HG03175 (cell line): Measurements from ENCODE around the gene RNF31.
A peak's percentile ranks its signal among the peaks of the same experiment; 100 is the strongest.

Source experiments
- ATAC-seq: cut with Tn5 transposase; IDR thresholded peaks from one replicate; pipeline ENCODE4 v1.9.1; 2021; ENCODE audit warnings: mild to moderate bottlenecking, moderate library complexity; ENCODE audit not compliant: unreplicated experiment

Gene RNF31

DNA sequence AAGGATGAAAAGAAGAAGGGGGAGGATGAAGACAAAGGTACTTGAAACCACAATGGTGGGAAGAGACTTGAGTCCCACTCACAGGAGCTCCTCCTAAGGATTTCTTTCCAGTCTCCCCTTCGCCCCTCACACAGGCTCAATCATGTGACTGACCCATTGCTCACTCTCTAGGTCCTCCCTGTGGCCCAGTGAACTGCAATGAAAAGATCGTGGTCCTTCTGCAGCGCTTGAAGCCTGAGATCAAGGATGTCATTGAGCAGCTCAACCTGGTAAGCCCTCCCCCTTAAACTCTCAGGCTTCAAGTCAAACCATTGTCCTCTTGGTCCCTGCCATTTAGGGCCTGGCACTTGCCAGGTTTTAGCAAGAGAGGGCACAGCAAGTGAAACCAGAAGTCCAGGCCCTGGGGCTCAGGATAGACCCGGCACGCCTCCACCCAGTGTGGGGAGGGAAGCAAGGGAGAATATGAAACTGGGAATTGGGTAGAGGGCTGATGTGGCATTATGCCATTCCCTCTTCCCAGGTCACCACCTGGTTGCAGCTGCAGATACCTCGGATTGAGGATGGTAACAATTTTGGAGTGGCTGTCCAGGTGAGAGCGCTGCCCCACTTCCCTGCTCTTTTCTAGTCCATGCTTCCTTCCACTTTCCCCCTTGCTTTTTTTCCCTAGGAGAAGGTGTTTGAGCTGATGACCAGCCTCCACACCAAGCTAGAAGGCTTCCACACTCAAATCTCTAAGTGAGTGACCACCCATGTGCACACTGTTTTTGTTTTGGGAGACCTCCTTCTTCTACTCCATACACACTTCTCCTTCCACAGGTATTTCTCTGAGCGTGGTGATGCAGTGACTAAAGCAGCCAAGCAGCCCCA lies 9.5 kb upstream of the RNF31 start:
- no peak for ATAC-seq

DNA sequence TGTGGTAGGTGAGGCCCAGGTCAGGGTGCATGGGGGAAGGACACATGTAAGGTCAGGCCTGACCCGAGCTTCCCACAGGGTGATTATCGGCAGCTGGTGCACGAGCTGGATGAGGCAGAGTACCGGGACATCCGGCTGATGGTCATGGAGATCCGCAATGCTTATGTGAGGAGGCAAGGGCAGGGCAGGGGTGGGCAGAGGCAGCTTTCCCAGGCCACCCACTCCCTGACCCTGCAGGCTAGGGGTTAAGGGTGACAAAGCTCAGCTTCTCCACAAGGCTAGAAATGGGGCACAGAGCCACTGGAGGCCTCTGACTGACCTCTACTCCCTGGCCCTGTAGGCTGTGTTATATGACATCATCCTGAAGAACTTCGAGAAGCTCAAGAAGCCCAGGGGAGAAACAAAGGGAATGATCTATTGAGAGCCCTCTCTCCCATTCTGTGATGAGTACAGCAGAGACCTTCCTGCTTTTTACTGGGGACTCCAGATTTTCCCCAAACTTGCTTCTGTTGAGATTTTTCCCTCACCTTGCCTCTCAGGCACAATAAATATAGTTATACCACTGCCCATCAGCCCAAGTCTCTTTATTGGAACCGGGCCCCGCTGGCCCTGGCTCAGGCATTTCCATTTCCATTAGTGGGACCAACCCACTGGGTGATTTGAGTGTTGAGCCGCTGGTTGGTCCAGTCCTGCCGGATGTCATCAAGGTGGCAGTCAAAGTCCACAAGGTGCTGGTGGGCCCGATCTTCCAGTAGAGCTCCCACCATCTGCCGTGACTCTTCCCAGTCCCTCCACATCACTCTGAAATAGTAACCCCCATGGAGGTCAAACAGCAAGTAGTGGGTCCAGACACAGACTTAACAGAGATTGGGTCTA lies 8.7 kb upstream of the RNF31 start:
- ATAC-seq: no peak

DNA sequence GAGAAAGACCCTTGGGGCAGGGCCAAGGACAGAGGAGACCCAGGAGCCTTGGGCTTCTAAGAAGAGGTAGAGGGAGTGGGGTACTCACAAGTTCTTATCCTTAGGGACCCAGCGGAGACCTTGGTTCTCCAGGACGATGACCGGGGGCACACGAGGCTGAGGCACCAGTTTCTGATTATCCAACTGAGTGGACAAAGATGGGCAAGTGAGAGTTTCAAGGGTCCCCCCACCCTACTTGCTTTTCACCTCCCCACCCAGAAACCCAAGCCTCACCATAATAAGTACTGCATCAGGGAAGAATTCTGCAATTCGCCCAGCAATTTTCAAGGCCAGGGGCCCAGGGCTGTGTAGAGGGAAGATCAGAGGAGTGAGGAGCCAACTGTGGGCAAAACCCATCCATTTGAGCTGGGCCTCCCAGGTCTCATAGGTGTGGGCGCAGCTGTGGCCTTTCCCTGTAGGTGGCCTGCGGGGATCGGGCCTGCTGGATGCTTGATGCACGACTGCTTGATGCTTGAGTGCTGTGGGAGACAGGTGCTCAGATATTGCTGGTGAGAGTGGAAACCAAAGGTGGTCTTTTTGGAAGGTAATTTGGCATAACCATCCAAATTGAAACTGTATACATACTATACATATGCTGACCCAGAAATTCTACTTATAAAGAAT lies 7.9 kb upstream of the RNF31 start:
- no peak for ATAC-seq

DNA sequence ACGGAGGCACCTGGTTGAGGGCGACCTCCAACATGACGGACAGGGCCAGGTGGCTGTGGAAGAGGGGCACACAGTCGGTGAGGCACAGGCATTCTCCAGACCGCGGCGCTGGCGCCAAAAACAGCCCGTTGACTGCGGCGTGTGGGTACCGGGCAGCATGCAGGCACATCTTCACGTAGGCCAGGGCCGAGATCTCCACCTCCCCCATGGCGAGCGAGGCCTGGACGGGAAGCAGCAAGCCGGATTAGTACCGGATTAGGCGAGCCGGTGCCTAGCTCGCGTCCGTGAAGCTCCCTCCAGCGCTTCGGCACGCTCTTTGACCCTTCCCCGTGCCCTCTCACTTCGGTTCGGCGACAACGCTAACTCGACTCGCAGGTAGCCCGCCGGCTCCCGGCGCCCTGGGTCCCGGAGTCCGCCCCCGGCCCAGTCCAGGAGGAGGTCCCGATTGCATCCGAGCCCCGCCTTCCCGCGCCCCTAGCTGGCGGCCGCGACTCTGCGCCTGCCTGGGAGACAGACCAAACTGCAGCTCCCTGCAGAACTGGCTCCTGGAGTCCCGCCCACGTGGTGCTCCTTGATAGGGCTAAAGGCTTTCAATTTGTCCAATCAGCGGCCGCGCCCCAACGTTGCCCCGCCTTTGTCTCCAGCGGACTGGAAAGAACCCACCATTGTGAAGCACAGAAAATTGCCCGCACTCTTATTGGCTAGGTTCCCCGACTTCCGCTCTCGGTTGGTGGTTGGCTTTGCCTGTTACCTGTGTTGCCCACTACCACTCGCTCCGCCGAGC lies 6.0 kb upstream of the RNF31 start, which contains the start of gene EMC9:
EMC9 (minus strand) TSS at position 495 of the 784 bp plus-strand sequence; CDS start at position 208, 287 bp downstream.
- peak; percentile 89 for ATAC-seq

DNA sequence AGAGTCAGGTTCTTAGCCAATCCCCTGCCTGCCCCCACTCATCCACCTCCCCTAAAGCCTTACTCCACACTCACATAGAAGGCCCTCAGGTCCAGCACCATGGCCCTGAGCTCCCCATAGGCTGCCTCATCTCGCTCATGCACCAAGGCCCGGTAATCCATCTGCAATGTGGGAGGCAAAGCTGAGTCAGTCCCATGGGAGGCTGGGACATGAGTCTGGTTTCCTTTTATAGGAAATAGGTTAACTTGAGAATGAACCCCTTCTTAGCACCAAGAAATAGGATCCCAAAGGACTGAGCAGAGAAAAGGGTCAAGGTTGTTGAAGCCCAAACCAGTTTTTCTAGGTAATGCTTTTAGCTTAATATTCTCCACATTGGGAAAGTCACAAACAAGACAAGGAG lies 3.8 kb upstream of the RNF31 start:
- ATAC-seq: no peak

DNA sequence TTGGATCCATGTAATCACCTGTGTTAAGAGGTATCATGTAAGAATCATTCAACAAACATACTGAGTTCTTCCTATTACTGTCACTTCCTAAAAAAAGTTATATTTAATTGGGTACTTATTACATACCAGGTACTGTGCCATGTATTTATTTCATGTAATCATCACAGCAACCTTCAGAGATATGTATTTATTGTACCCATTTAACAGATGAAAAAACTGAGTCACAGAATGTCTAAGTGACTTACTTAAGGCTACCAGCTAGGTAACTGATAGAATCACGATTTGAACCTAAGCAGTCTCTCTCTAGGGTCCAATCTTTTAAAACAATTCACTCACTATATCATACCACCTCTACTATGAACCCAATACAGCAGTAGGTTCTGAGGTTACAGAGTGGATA lies 2.8 kb upstream of the RNF31 start:
- no peak for ATAC-seq

DNA sequence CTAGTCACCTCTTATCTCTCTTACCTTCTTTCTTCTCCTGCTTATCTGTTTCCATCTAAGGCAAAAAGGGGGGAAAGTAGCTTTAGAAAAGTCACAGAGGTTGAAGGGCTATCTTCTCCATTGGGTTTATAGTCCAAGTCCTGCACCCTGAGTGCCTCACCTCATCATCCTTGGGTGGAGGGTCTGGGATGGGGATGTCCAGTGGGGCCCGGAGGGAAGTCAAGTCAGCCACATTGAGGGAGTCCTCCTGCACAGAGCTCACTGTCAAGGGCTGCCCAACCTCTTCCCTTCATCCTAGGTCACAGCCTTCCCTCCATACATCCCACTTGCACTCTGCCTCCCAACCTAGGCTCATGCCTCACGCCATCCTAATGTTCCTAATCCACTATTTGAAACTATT lies 2.1 kb upstream of the RNF31 start:
- no peak for ATAC-seq

DNA sequence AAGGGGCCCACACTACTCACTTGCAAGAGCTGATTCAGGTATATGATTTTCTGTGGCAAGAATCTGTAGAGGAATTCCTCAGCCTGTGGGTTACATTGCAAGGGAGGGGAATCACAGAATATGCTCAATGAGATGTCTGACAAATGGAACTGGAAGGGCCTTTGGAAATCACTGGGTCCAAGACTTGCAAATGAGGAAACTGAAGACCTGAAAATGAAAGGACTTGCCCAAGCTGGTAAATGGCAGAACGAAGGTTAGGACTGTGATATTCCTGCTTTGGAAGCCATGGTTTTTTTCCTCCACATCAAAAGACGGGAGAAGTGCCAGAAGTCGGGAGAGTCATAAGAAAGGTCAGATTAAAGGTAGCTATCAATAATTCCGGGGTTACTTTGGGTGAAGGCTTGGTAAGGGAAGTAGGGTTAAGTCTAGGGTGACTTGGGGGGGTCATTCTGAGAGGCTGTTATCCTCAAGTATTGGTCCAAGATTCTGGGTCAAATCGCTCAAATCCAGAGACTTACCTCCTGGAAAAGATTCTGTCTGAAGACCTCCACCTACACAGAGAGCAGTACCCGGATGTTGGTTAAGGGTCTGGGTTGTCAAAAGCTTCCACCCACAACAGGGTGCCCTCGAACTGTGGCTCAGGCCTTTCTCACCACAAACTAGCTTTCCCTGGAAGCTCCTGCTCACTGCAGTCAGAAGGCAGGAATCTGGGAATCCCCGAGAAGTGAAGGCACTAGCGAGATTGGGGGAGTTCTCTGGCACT lies 1.4 kb upstream of the RNF31 start:
- ATAC-seq: no peak

DNA sequence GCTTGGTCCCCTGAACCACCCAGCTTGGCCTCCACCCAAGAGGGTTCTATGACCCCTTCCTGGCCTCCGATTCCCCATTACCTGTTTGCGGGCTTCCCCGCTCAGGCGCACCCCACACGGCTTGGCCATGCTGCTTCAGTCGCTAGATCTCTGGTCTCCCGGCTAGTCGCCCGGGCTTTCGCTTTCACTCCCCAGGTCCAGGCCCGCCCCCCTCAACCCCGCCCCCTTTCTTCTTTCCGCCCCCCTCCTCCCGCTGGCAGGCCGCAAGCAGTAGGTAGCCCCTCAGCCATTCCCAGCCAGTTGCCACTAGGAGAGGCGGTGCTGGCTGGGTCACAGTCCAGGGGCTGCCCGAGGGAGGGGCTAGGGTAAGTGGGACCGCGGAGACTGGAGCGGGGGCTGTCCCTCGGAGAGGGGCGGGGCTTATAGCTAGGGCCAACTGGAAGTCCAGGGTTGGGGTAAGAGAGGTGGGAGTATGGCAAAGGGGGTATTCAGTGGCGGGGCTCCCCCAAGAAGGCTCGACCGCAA lies 783 bp upstream of the RNF31 start, which contains the start of gene PSME2:
PSME2 (minus strand) TSS at position 158 of the 525 bp plus-strand sequence; CDS start at position 129, 29 bp downstream.
- ATAC-seq: peak; percentile 61

DNA sequence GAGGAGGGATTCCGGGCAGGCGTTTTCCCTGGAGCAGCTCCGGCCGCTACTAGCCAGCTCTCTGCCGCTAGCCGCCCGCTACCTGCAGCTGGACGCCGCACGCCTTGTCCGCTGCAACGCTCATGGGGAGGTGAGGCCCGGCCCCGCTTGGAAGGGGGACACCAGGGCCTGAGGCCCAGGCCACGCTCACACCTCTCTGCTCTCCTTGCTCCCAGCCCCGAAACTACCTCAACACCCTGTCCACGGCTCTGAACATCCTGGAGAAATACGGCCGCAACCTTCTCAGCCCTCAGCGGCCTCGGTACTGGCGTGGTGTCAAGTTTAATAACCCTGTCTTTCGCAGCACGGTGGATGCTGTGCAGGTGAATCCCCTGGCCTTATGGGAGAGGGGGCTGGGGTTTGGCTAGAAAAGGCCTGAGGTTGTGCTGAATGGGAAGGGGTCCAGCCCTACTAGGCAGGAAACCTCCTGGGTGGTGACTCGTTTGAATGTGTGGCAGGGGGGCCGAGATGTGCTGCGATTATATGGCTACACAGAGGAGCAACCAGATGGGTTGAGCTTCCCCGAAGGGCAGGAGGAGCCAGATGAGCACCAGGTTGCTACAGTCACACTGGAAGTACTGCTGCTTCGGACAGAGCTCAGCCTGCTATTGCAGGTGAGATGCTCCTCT lies 597 bp downstream of the RNF31 start:
- peak; percentile 1 for ATAC-seq

DNA sequence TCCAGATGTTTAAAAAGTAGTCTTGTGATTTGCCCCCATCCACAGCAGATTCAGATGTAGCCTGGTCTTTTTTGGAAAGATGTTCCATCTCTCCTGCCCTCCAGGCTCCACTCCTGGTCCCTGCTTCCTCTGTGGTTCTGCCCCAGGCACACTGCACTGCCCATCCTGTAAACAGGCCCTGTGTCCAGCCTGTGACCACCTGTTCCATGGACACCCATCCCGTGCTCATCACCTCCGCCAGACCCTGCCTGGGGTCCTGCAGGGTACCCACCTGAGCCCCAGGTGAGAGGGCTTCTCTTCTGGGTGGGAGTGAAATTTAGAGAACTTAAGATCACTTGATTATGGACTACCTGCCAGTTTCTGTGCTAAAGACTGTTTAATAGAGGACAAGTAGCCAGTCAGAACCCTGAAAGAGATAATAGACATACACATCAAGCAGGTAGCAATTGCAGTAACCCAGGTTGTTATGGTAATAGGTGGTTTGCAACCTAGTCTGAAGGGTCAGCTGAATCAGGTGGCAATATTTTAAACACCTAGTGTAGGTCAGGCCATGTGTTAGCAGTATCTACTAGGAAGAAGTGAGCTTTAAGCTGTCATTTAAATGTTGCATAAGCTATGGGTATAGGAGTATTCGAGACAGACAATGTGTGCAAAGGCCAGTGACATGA lies 2.1 kb downstream of the RNF31 start:
- no peak for ATAC-seq

DNA sequence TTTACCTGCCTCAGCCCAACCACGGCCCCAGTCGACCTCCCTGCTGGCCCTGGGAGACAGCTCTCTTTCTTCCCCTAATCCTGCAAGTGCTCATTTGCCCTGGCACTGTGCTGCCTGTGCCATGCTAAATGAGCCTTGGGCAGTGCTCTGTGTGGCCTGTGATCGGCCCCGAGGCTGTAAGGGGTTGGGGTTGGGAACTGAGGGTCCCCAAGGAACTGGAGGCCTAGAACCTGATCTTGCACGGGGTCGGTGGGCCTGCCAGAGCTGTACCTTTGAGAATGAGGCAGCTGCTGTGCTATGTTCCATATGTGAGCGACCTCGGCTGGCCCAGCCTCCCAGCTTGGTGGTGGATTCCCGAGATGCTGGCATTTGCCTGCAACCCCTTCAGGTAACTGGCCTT lies 2.8 kb downstream of the RNF31 start:
- ATAC-seq: no peak

DNA sequence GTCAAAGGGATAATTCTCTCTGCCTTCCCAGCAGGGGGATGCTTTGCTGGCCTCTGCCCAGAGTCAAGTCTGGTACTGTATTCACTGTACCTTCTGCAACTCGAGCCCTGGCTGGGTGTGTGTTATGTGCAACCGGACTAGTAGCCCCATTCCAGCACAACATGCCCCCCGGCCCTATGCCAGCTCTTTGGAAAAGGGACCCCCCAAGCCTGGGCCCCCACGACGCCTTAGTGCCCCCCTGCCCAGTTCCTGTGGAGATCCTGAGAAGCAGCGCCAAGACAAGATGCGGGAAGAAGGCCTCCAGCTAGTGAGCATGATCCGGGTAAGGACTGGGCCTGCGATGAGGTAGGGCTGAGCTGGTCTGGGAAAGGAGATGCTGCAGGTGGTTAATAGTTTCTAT lies 3.3 kb downstream of the RNF31 start:
- no peak for ATAC-seq

DNA sequence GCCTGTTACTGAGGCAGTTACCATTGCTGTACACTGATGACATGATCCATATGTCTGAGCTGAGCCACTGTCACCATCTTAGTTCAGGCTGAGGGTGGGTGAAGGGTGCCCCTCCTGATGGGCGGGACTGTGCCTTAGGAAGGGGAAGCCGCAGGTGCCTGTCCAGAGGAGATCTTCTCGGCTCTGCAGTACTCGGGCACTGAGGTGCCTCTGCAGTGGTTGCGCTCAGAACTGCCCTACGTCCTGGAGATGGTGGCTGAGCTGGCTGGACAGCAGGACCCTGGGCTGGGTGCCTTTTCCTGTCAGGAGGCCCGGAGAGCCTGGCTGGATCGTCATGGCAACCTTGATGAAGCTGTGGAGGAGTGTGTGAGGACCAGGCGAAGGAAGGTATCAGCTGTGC lies 3.7 kb downstream of the RNF31 start:
- ATAC-seq: no peak

DNA sequence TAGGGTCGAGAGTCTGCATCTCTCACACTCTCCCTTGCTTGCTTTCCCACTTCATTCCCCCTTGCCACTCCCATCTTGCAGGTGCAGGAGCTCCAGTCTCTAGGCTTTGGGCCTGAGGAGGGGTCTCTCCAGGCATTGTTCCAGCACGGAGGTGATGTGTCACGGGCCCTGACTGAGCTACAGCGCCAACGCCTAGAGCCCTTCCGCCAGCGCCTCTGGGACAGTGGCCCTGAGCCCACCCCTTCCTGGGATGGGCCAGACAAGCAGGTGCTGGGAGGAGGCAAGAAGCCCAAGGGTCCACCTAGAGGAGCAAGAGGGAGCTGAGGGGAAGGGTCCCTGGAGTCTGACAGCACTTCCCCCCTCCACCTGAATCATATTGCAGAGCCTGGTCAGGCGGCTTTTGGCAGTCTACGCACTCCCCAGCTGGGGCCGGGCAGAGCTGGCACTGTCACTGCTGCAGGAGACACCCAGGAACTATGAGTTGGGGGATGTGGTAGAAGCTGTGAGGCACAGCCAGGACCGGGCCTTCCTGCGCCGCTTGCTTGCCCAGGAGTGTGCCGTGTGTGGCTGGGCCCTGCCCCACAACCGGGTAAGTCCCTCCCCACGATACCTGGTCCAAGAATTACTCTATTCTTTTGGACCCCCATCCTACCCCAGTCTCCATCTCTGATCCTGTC lies 4.2 kb downstream of the RNF31 start:
- no peak for ATAC-seq

DNA sequence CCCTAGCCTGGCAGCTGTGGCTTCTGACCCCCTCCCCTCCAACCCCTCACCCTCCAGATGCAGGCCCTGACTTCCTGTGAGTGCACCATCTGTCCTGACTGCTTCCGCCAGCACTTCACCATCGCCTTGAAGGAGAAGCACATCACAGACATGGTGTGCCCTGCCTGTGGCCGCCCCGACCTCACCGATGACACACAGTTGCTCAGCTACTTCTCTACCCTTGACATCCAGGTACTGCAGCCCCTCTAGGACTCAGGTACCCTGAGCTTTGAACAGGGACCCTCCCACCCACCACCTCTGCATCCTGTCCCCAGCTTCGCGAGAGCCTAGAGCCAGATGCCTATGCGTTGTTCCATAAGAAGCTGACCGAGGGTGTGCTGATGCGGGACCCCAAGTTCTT lies 7.8 kb downstream of the RNF31 start:
- no peak for ATAC-seq

DNA sequence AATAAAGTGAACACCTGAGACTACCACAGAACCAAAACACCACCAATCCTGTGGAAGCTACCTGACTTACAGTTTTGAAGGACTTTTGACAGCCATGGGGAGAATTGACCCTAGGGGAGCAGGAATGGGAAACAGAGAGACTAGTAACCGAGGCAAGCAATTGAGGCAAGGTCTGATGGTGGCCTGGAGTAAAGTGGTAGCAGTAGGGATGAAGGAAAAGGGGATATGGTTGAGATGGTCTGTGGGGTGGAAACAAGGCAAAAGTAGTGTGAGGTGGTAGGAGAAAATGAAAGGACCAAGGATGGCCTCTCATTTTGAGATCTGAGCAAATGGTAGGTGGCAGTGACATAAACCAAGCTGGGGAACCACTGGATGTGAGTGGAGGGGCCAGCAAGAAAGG lies 9.5 kb downstream of the RNF31 start:
- no peak for ATAC-seq

DNA sequence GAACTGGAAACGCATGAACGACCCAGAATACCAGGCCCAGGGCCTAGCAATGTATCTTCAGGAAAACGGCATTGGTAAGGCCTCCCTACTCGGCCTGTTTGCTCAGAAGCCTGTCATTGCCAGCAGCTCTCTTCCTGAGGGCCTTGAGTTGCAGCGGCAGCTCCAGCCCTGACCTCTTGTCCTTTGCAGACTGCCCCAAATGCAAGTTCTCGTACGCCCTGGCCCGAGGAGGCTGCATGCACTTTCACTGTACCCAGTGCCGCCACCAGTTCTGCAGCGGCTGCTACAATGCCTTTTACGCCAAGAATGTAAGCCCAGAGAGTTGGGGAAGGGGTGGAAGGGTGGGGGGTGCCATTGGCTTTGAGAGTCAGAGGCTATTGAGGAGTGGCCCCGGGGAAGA lies 10.0 kb downstream of the RNF31 start:
- ATAC-seq: no peak
